ENCODE data around the gene TCF3.
"Not testable (repeated sequence)": the region's sequence is repeated elsewhere in the genome, so short reads cannot be mapped to it uniquely, and the experiment has no call there.

TCF3 gene

GRCh38 chr19:1690699-1691307, 38.4 kb upstream of the TCF3 start:
- Histone ChIP-seq H3K27me3 (ENCODE audit: control insufficient read depth in 3 of 3, insufficient read depth in 3 of 3, low read depth in 1 of 3, low read length in 3 of 3) (peaks cover 2 to 26% (median 25%) of the 10 kb centered on the region in 3 experiments), H3K4ac (ENCODE audit: low read length) (no peak overlapping the region), H4K91ac (ENCODE audit: low read depth, low read length, poor library complexity) (no peak overlapping the region), H2BK5ac (ENCODE audit: low read length) (no peak overlapping the region), H3K4me3 (ENCODE audit: low read length in 2 of 2) (no peak overlapping the region), H3K9ac (ENCODE audit: low read depth, low read length, poor library complexity) (no peak overlapping the region), H2AFZ (ENCODE audit: low read length) (no peak overlapping the region), H2AK5ac (ENCODE audit: low read depth, low read length) (peak overlapping the region; percentile 41), H3K14ac (ENCODE audit: low read length) (no peak overlapping the region), H3K79me1 (ENCODE audit: low read depth, low read length) (no peaks in the 10 kb centered on the region), H3K18ac (ENCODE audit: low read length) (peak overlapping the region; percentile 61), H3K27ac (replicated peaks; ENCODE audit: low read length) (no peak overlapping the region), H2BK15ac (ENCODE audit: low read length) (no peak overlapping the region), H2BK12ac (ENCODE audit: low read length) (no peak overlapping the region), H3K4me1 (ENCODE audit: control insufficient read depth in 2 of 2, insufficient read depth in 1 of 2, low read depth in 1 of 2, low read length in 2 of 2) (peaks cover 0 to 4% of the 10 kb centered on the region in 2 donors), H3K4me2 (ENCODE audit: insufficient read depth, low read length, poor library complexity, severe bottlenecking) (peak overlapping the region; percentile 22), H3K36me3 (replicated peaks in 1 of 2; ENCODE audit: control insufficient read depth in 2 of 2, insufficient read depth in 2 of 2, low read length in 2 of 2) (no peaks in the 10 kb centered on the region), H2BK120ac (ENCODE audit: low read depth, low read length) (no peak overlapping the region), H3K9me3 (replicated peaks in 1 of 2; ENCODE audit: control insufficient read depth in 2 of 2, insufficient read depth in 1 of 2, low read depth in 1 of 2, low read length in 2 of 2) (peaks cover 2 to 3% of the 10 kb centered on the region in 2 donors), H4K8ac (ENCODE audit: low read depth, low read length) (no peak overlapping the region), H3K23ac (ENCODE audit: low read depth, low read length, poor library complexity) (peak overlapping the region; percentile 36)
- DNase-seq (ENCODE audit: low spot score): peak; percentile 57
- no CpG with 5 or more reads among the region's 29 CpGs for WGBS, 2 donors (ENCODE audit: extremely low coverage in 2 of 2, insufficient read length in 2 of 2, insufficient replicate concordance in 1 of 2)

GRCh38 chr19:1685785-1686184, 33.4 kb upstream of the TCF3 start:
- H4K91ac ChIP-seq (ENCODE audit: low read depth, low read length, poor library complexity); H2AK5ac ChIP-seq (ENCODE audit: low read depth, low read length); H2BK5ac ChIP-seq (ENCODE audit: low read length); H2BK15ac ChIP-seq (ENCODE audit: low read length); H3K27ac ChIP-seq (replicated peaks; ENCODE audit: low read length); H2BK120ac ChIP-seq (ENCODE audit: low read depth, low read length); H3K23ac ChIP-seq (ENCODE audit: low read depth, low read length, poor library complexity); H3K4me1 ChIP-seq (ENCODE audit: control insufficient read depth in 2 of 2, insufficient read depth in 1 of 2, low read depth in 1 of 2, low read length in 2 of 2); H3K79me1 ChIP-seq (ENCODE audit: low read depth, low read length); H3K9me3 ChIP-seq (replicated peaks in 1 of 2; ENCODE audit: control insufficient read depth in 2 of 2, insufficient read depth in 1 of 2, low read depth in 1 of 2, low read length in 2 of 2); H3K4me2 ChIP-seq (ENCODE audit: insufficient read depth, low read length, poor library complexity, severe bottlenecking); H4K8ac ChIP-seq (ENCODE audit: low read depth, low read length); H3K9ac ChIP-seq (ENCODE audit: low read depth, low read length, poor library complexity); H2AFZ ChIP-seq (ENCODE audit: low read length); H3K14ac ChIP-seq (ENCODE audit: low read length); DNase-seq (ENCODE audit: low spot score); H3K4me3 ChIP-seq (ENCODE audit: low read length in 2 of 2); H3K36me3 ChIP-seq (replicated peaks in 1 of 2; ENCODE audit: control insufficient read depth in 2 of 2, insufficient read depth in 2 of 2, low read length in 2 of 2); H3K18ac ChIP-seq (ENCODE audit: low read length); H2BK12ac ChIP-seq (ENCODE audit: low read length); H3K4ac ChIP-seq (ENCODE audit: low read length): not testable (repeated sequence)
- WGBS, 2 donors (ENCODE audit: extremely low coverage in 2 of 2, insufficient read length in 2 of 2, insufficient replicate concordance in 1 of 2): no CpG with 5 or more reads among the region's 5 CpGs
- peaks cover 0 to 29% (median 10%) of the 10 kb centered on the region in 3 experiments for H3K27me3 ChIP-seq (ENCODE audit: control insufficient read depth in 3 of 3, insufficient read depth in 3 of 3, low read depth in 1 of 3, low read length in 3 of 3)

- no CpG with 5 or more reads among the region's 19 CpGs for WGBS, 2 donors (ENCODE audit: extremely low coverage in 2 of 2, insufficient read length in 2 of 2, insufficient replicate concordance in 1 of 2)
- Histone ChIP-seq H3K4me1 (ENCODE audit: control insufficient read depth in 2 of 2, insufficient read depth in 1 of 2, low read depth in 1 of 2, low read length in 2 of 2) (no peaks in the 10 kb centered on the region), H3K79me1 (ENCODE audit: low read depth, low read length) (no peaks in the 10 kb centered on the region), H4K91ac (ENCODE audit: low read depth, low read length, poor library complexity) (no peak overlapping the region), H3K36me3 (replicated peaks in 1 of 2; ENCODE audit: control insufficient read depth in 2 of 2, insufficient read depth in 2 of 2, low read length in 2 of 2) (no peaks in the 10 kb centered on the region), H4K8ac (ENCODE audit: low read depth, low read length) (no peak overlapping the region), H3K27me3 (ENCODE audit: control insufficient read depth in 3 of 3, insufficient read depth in 3 of 3, low read depth in 1 of 3, low read length in 3 of 3) (peaks cover 0 to 21% (median 4%) of the 10 kb centered on the region in 3 experiments), H3K27ac (replicated peaks; ENCODE audit: low read length) (no peak overlapping the region), H3K9me3 (replicated peaks in 1 of 2; ENCODE audit: control insufficient read depth in 2 of 2, insufficient read depth in 1 of 2, low read depth in 1 of 2, low read length in 2 of 2) (no peaks in the 10 kb centered on the region), H3K14ac (ENCODE audit: low read length) (no peak overlapping the region), H3K23ac (ENCODE audit: low read depth, low read length, poor library complexity) (no peak overlapping the region), H2BK5ac (ENCODE audit: low read length) (no peak overlapping the region), H3K4me3 (ENCODE audit: low read length in 2 of 2) (no peak overlapping the region), H3K4ac (ENCODE audit: low read length) (no peak overlapping the region), H2BK120ac (ENCODE audit: low read depth, low read length) (no peak overlapping the region), H2BK12ac (ENCODE audit: low read length) (peak overlapping the region; percentile 41), H2AK5ac (ENCODE audit: low read depth, low read length) (no peak overlapping the region), H3K4me2 (ENCODE audit: insufficient read depth, low read length, poor library complexity, severe bottlenecking) (no peak overlapping the region), H2BK15ac (ENCODE audit: low read length) (peak overlapping the region; percentile 24), H3K9ac (ENCODE audit: low read depth, low read length, poor library complexity) (no peak overlapping the region), H3K18ac (ENCODE audit: low read length) (peak overlapping the region; percentile 64), H2AFZ (ENCODE audit: low read length) (no peak overlapping the region)
- no peak for DNase-seq (ENCODE audit: low spot score)
These were observed 32.6 kb upstream of the TCF3 start for GRCh38 chr19:1685046-1685445.

- Histone ChIP-seq H3K18ac (ENCODE audit: low read length) (peak overlapping the region; percentile 44), H3K4me1 (ENCODE audit: control insufficient read depth in 2 of 2, insufficient read depth in 1 of 2, low read depth in 1 of 2, low read length in 2 of 2) (no peaks in the 10 kb centered on the region), H2BK15ac (ENCODE audit: low read length) (peak overlapping the region; percentile 24), H2BK5ac (ENCODE audit: low read length) (no peak overlapping the region), H2BK120ac (ENCODE audit: low read depth, low read length) (no peak overlapping the region), H2BK12ac (ENCODE audit: low read length) (no peak overlapping the region), H3K23ac (ENCODE audit: low read depth, low read length, poor library complexity) (no peak overlapping the region), H3K14ac (ENCODE audit: low read length) (no peak overlapping the region), H2AK5ac (ENCODE audit: low read depth, low read length) (peak overlapping the region; percentile 83), H3K9ac (ENCODE audit: low read depth, low read length, poor library complexity) (peak overlapping the region; percentile 37), H3K27me3 (ENCODE audit: control insufficient read depth in 3 of 3, insufficient read depth in 3 of 3, low read depth in 1 of 3, low read length in 3 of 3) (peaks cover 0 to 20% (median 4%) of the 10 kb centered on the region in 3 experiments), H3K9me3 (replicated peaks in 1 of 2; ENCODE audit: control insufficient read depth in 2 of 2, insufficient read depth in 1 of 2, low read depth in 1 of 2, low read length in 2 of 2) (no peaks in the 10 kb centered on the region), H3K4me2 (ENCODE audit: insufficient read depth, low read length, poor library complexity, severe bottlenecking) (no peak overlapping the region), H4K8ac (ENCODE audit: low read depth, low read length) (no peak overlapping the region), H4K91ac (ENCODE audit: low read depth, low read length, poor library complexity) (no peak overlapping the region), H3K4ac (ENCODE audit: low read length) (no peak overlapping the region), H3K79me1 (ENCODE audit: low read depth, low read length) (no peaks in the 10 kb centered on the region), H2AFZ (ENCODE audit: low read length) (no peak overlapping the region), H3K4me3 (ENCODE audit: low read length in 2 of 2) (no peak overlapping the region), H3K27ac (replicated peaks; ENCODE audit: low read length) (no peak overlapping the region), H3K36me3 (replicated peaks in 1 of 2; ENCODE audit: control insufficient read depth in 2 of 2, insufficient read depth in 2 of 2, low read length in 2 of 2) (no peaks in the 10 kb centered on the region)
- no peak for DNase-seq (ENCODE audit: low spot score)
- whole genome bisulfite sequencing, 2 donors (ENCODE audit: extremely low coverage in 2 of 2, insufficient read length in 2 of 2, insufficient replicate concordance in 1 of 2): no CpG with 5 or more reads among the region's 10 CpGs
These were observed 32.1 kb upstream of the TCF3 start for GRCh38 chr19:1684573-1684912.

All from neuronal stem cell (in vitro differentiated cells).